ENCODE measurements around the gene TMEM219.
"Not testable (repeated sequence)": the region's sequence is repeated elsewhere in the genome, so short reads cannot be mapped to it uniquely, and the experiment has no call there.

TMEM219 gene

GRCh38 chr16:30007378-30007895 is 45.6 kb downstream of the TMEM219 start:
- peaks cover 15% of the 10 kb centered on the region for H3K4me1 ChIP-seq (ENCODE audit: control insufficient read depth, insufficient read depth, low read length)
- H3K9me3 ChIP-seq (ENCODE audit: control insufficient read depth in 2 of 2, low read length in 2 of 2) = no peaks in the 10 kb centered on the region
- peaks cover 25 to 40% of the 10 kb centered on the region in 2 donors for H3K27me3 ChIP-seq (ENCODE audit: control insufficient read depth in 1 of 2, insufficient read depth in 2 of 2, low read length in 2 of 2)
- no peak overlapping the region for H3K4me3 ChIP-seq (ENCODE audit: low read length in 2 of 2)
- peaks cover 0 to under 1% of the 10 kb centered on the region in 2 donors for H3K36me3 ChIP-seq (ENCODE audit: control insufficient read depth in 2 of 2, insufficient read depth in 2 of 2, low read length in 2 of 2)
- H3K9ac ChIP-seq (ENCODE audit: low read length in 2 of 2) = no peak overlapping the region
- no peak overlapping the region for H3K27ac ChIP-seq (ENCODE audit: low read length)

GRCh38 chr16:30009085-30009862 is 47.4 kb downstream of the TMEM219 start:
- Histone ChIP-seq H3K9me3 (ENCODE audit: control insufficient read depth in 2 of 2, low read length in 2 of 2) (no peaks in the 10 kb centered on the region), H3K4me1 (ENCODE audit: control insufficient read depth, insufficient read depth, low read length) (peaks cover 15% of the 10 kb centered on the region), H3K36me3 (ENCODE audit: control insufficient read depth in 2 of 2, insufficient read depth in 2 of 2, low read length in 2 of 2) (no peaks in the 10 kb centered on the region), H3K4me3 (ENCODE audit: low read length in 2 of 2) (no peak overlapping the region), H3K27ac (ENCODE audit: low read length) (no peak overlapping the region), H3K9ac (ENCODE audit: low read length in 2 of 2) (no peak overlapping the region), H3K27me3 (ENCODE audit: control insufficient read depth in 1 of 2, insufficient read depth in 2 of 2, low read length in 2 of 2) (peaks cover 25 to 40% of the 10 kb centered on the region in 2 donors)

GRCh38 chr16:30009990-30010843 is 48.3 kb downstream of the TMEM219 start:
- H3K36me3 ChIP-seq (ENCODE audit: control insufficient read depth in 2 of 2, insufficient read depth in 2 of 2, low read length in 2 of 2) = no peaks in the 10 kb centered on the region
- no peaks in the 10 kb centered on the region for H3K9me3 ChIP-seq (ENCODE audit: control insufficient read depth in 2 of 2, low read length in 2 of 2)
- no peak overlapping the region for H3K27ac ChIP-seq (ENCODE audit: low read length)
- H3K4me1 ChIP-seq (ENCODE audit: control insufficient read depth, insufficient read depth, low read length) = peaks cover 15% of the 10 kb centered on the region
- H3K9ac ChIP-seq (ENCODE audit: low read length in 2 of 2) = no peak overlapping the region
- peaks cover 25 to 40% of the 10 kb centered on the region in 2 donors for H3K27me3 ChIP-seq (ENCODE audit: control insufficient read depth in 1 of 2, insufficient read depth in 2 of 2, low read length in 2 of 2)
- H3K4me3 ChIP-seq (ENCODE audit: low read length in 2 of 2) = peak overlapping the region in 1 of 2 donors; percentile 15

- Histone ChIP-seq H3K4me1 (ENCODE audit: control insufficient read depth, insufficient read depth, low read length) (peaks cover 9% of the 10 kb centered on the region), H3K27ac (ENCODE audit: low read length) (no peak within 1 kb of the TSS), H3K36me3 (ENCODE audit: control insufficient read depth in 2 of 2, insufficient read depth in 2 of 2, low read length in 2 of 2) (no peaks in the 10 kb centered on the region), H3K27me3 (ENCODE audit: control insufficient read depth in 1 of 2, insufficient read depth in 2 of 2, low read length in 2 of 2) (peaks cover 25 to 40% of the 10 kb centered on the region in 2 donors), H3K4me3 (ENCODE audit: low read length in 2 of 2) (peak within 1 kb of the TSS in 1 of 2 donors; percentile 58), H3K9ac (ENCODE audit: low read length in 2 of 2) (no peak within 1 kb of the TSS), H3K9me3 (ENCODE audit: control insufficient read depth in 2 of 2, low read length in 2 of 2) (no peaks in the 10 kb centered on the region)
Measured at GRCh38 chr16:30010844-30011713, 49.2 kb downstream of the TMEM219 start, which contains the start of gene DOC2A. DOC2A (minus strand) TSS chr16:30011027; CDS start chr16:30010222, 805 bp downstream.

GRCh38 chr16:30011714-30012504 is 50.0 kb downstream of the TMEM219 start:
- Histone ChIP-seq H3K27ac (ENCODE audit: low read length) (no peak overlapping the region), H3K27me3 (ENCODE audit: control insufficient read depth in 1 of 2, insufficient read depth in 2 of 2, low read length in 2 of 2) (peaks cover 25 to 40% of the 10 kb centered on the region in 2 donors), H3K4me3 (ENCODE audit: low read length in 2 of 2) (no peak overlapping the region), H3K9ac (ENCODE audit: low read length in 2 of 2) (no peak overlapping the region), H3K4me1 (ENCODE audit: control insufficient read depth, insufficient read depth, low read length) (peaks cover 9% of the 10 kb centered on the region), H3K9me3 (ENCODE audit: control insufficient read depth in 2 of 2, low read length in 2 of 2) (no peaks in the 10 kb centered on the region), H3K36me3 (ENCODE audit: control insufficient read depth in 2 of 2, insufficient read depth in 2 of 2, low read length in 2 of 2) (no peaks in the 10 kb centered on the region)

- H3K4me1 ChIP-seq (ENCODE audit: control insufficient read depth, insufficient read depth, low read length); H3K36me3 ChIP-seq (ENCODE audit: control insufficient read depth in 2 of 2, insufficient read depth in 2 of 2, low read length in 2 of 2); H3K9ac ChIP-seq (ENCODE audit: low read length in 2 of 2); H3K9me3 ChIP-seq (ENCODE audit: control insufficient read depth in 2 of 2, low read length in 2 of 2); H3K27ac ChIP-seq (ENCODE audit: low read length); H3K4me3 ChIP-seq (ENCODE audit: low read length in 2 of 2): not testable (repeated sequence)
- H3K27me3 ChIP-seq (ENCODE audit: control insufficient read depth in 1 of 2, insufficient read depth in 2 of 2, low read length in 2 of 2) = peaks cover 25 to 39% of the 10 kb centered on the region in 2 donors
Measured at GRCh38 chr16:30012598-30012997, 50.7 kb downstream of the TMEM219 start.

- H3K9me3 ChIP-seq (ENCODE audit: control insufficient read depth in 2 of 2, low read length in 2 of 2); H3K27ac ChIP-seq (ENCODE audit: low read length); H3K4me3 ChIP-seq (ENCODE audit: low read length in 2 of 2); H3K36me3 ChIP-seq (ENCODE audit: control insufficient read depth in 2 of 2, insufficient read depth in 2 of 2, low read length in 2 of 2); H3K4me1 ChIP-seq (ENCODE audit: control insufficient read depth, insufficient read depth, low read length); H3K9ac ChIP-seq (ENCODE audit: low read length in 2 of 2): not testable (repeated sequence)
- peaks cover 11 to 18% of the 10 kb centered on the region in 2 donors for H3K27me3 ChIP-seq (ENCODE audit: control insufficient read depth in 1 of 2, insufficient read depth in 2 of 2, low read length in 2 of 2)
Measured at GRCh38 chr16:30015450-30015849, 53.6 kb downstream of the TMEM219 start.

GRCh38 chr16:30016555-30017276 is 54.8 kb downstream of the TMEM219 start:
- Histone ChIP-seq H3K9ac (ENCODE audit: low read length in 2 of 2) (no peak overlapping the region), H3K4me3 (ENCODE audit: low read length in 2 of 2) (no peak overlapping the region), H3K36me3 (ENCODE audit: control insufficient read depth in 2 of 2, insufficient read depth in 2 of 2, low read length in 2 of 2) (no peaks in the 10 kb centered on the region), H3K27me3 (ENCODE audit: control insufficient read depth in 1 of 2, insufficient read depth in 2 of 2, low read length in 2 of 2) (peaks cover 5 to 7% of the 10 kb centered on the region in 2 donors), H3K4me1 (ENCODE audit: control insufficient read depth, insufficient read depth, low read length) (peaks cover 8% of the 10 kb centered on the region), H3K9me3 (ENCODE audit: control insufficient read depth in 2 of 2, low read length in 2 of 2) (no peaks in the 10 kb centered on the region), H3K27ac (ENCODE audit: low read length) (no peak overlapping the region)

GRCh38 chr16:30017277-30017656 is 55.4 kb downstream of the TMEM219 start:
- no peaks in the 10 kb centered on the region for H3K9me3 ChIP-seq (ENCODE audit: control insufficient read depth in 2 of 2, low read length in 2 of 2)
- H3K4me3 ChIP-seq (ENCODE audit: low read length in 2 of 2) = no peak overlapping the region
- peaks cover 11% of the 10 kb centered on the region for H3K4me1 ChIP-seq (ENCODE audit: control insufficient read depth, insufficient read depth, low read length)
- no peak overlapping the region for H3K9ac ChIP-seq (ENCODE audit: low read length in 2 of 2)
- H3K27ac ChIP-seq (ENCODE audit: low read length) = no peak overlapping the region
- H3K36me3 ChIP-seq (ENCODE audit: control insufficient read depth in 2 of 2, insufficient read depth in 2 of 2, low read length in 2 of 2) = no peaks in the 10 kb centered on the region
- peaks cover 0 to 1% of the 10 kb centered on the region in 2 donors for H3K27me3 ChIP-seq (ENCODE audit: control insufficient read depth in 1 of 2, insufficient read depth in 2 of 2, low read length in 2 of 2)
